HepG2 (cell line): ENCODE measurements around the gene ANKRD65. TPM values are rescaled to one million over a fixed set of nuclear protein-coding genes. Genes with fewer than 3 reads are reported as not detected.

Experiments used
- ATAC-seq: fragments of 200-7000 bp; cut with Tn5 transposase; 3 replicates; pipeline ENCODE4 v1.9.1; 2020; ENCODE audit warnings: mild to moderate bottlenecking, moderate library complexity
- BruUV-seq: library from RNA; stranded (reverse); fragments of 400-500 nt; replicated peaks from 2 replicates; lab custom pipeline; 2021; lab: Mats Ljungman, UMichigan
- CTCF ChIA-PET: fragments of 300-600 bp; formaldehyde crosslinking; extraction: SDS; loops from one replicate; lab custom pipeline; 2021; ENCODE audit warnings: low total read pairs, inconsistent platforms, low intra/inter-chr PET ratio; lab: Yijun Ruan, JAX
- POLR2A ChIA-PET: fragments of 350-600 bp; sonication (Branson Sonifier 250); formaldehyde crosslinking; loops from one replicate; lab custom pipeline; 2020; ENCODE audit warnings: antibody characterized with exemption, inconsistent platforms; lab: Yijun Ruan, JAX
- DNase-seq: peaks from one replicate; pipeline ENCODE4 v3.0.0-alpha.2; 2015; ENCODE audit warnings: low spot score
- FAIRE-seq: peaks from 3 replicates; lab custom pipeline; 2011; peaks lifted over from hg19 to GRCh38; lab: Jason Lieb, UNC
- H2AFZ ChIP-seq: one replicate; pipeline ENCODE4 v1.6.1; 2011; ENCODE audit warnings: low read length, inconsistent platforms
- H3K27ac ChIP-seq: fragments of 300-600 bp; 3 replicates; pipeline ENCODE4 v1.8.0; 2011; ENCODE audit warnings: mixed run types, mild to moderate bottlenecking, mixed read lengths, low read length, inconsistent platforms; ENCODE audit not compliant: insufficient read depth; ENCODE audit errors: extremely low read length
- H3K27me3 ChIP-seq, 2 experiments: fragments of 200-600 bp in 1 of 2; 2 replicates in 1 of 2; 3 replicates in 1 of 2; pipeline versions ENCODE4 v1.6.0 to v1.8.0; 2011; ENCODE audit warnings: low read length in 2 of 2, mild to moderate bottlenecking in 2 of 2, moderate library complexity in 2 of 2, inconsistent platforms in 1 of 2; ENCODE audit not compliant: insufficient read depth in 2 of 2, control insufficient read depth in 1 of 2
- H3K36me3 ChIP-seq, 2 experiments: fragments of 200-600 bp in 1 of 2; replicated peaks in 1 of 2; 2 replicates in 1 of 2; 3 replicates in 1 of 2; pipeline versions ENCODE4 v1.5.1 to v1.8.0; 2011; ENCODE audit warnings: low read length in 2 of 2, inconsistent platforms in 1 of 2; ENCODE audit not compliant: insufficient read depth in 2 of 2, control insufficient read depth in 1 of 2
- H3K4me1 ChIP-seq: 2 replicates; pipeline ENCODE4 v1.5.1; 2012; ENCODE audit warnings: low read length, inconsistent platforms; ENCODE audit not compliant: insufficient read depth
- H3K4me2 ChIP-seq: 2 replicates; pipeline ENCODE4 v1.6.0; 2011; ENCODE audit warnings: low read depth, low read length, inconsistent platforms
- H3K4me3 ChIP-seq, 3 experiments: fragments of 200-600 bp in 1 of 3; sonication (generic), shearing (Covaris generic) in 1 of 3; replicated peaks in 1 of 3; 2 replicates each; pipeline ENCODE4 v1.5.1; 2011 to 2016; ENCODE audit warnings: low read length in 3 of 3, inconsistent platforms in 2 of 3, low read depth in 2 of 3, mild to moderate bottlenecking in 2 of 3, control low read depth in 1 of 3, mixed read lengths in 1 of 3; ENCODE audit not compliant: insufficient read depth in 1 of 3
- H3K79me2 ChIP-seq: one replicate; pipeline ENCODE4 v1.6.1; 2011; ENCODE audit warnings: low read length, inconsistent platforms; ENCODE audit not compliant: insufficient read depth
- H3K9ac ChIP-seq: 2 replicates; pipeline ENCODE4 v1.6.0; 2011; ENCODE audit warnings: mild to moderate bottlenecking, low read depth, low read length, inconsistent platforms; ENCODE audit not compliant: insufficient read depth
- H3K9me3 ChIP-seq: 2 replicates; pipeline ENCODE4 v1.5.1; 2012; ENCODE audit warnings: mild to moderate bottlenecking, low read length
- H4K20me1 ChIP-seq: 2 replicates; pipeline ENCODE4 v1.6.0; 2011; ENCODE audit warnings: inconsistent platforms, mild to moderate bottlenecking, low read length, moderate library complexity; ENCODE audit not compliant: insufficient read depth
- ATM ChIP-seq: fragments of 450-650 bp; IDR thresholded peaks from 2 replicates; pipeline ENCODE4 v1.7.1; 2017; ENCODE audit warnings: mild to moderate bottlenecking, borderline replicate concordance
- HHEX ChIP-seq: IDR thresholded peaks from 2 replicates; pipeline ENCODE4 v1.6.1; 2016; ENCODE audit warnings: control low read depth
- KLF16 ChIP-seq, 2 experiments: sonication (generic) in 1 of 2; formaldehyde crosslinking in 1 of 2; IDR thresholded peaks; 2 replicates each; pipeline versions ENCODE4 v1.6.1 to v1.8.0; 2016 to 2023; ENCODE audit warnings: missing genetic modification reagents in 2 of 2, missing compliant biosample characterization in 1 of 2
- LCORL ChIP-seq, 2 experiments: fragments of 450-650 bp in 1 of 2; sonication (generic) in 1 of 2; formaldehyde crosslinking in 1 of 2; IDR thresholded peaks; 2 replicates each; pipeline versions ENCODE4 v1.5.0 to v1.6.1; 2017 to 2020; ENCODE audit warnings: antibody characterized with exemption in 1 of 2, missing genetic modification reagents in 1 of 2
- MED13 ChIP-seq: sonication (generic); formaldehyde crosslinking; IDR thresholded peaks from 2 replicates; pipeline ENCODE4 v1.5.0; 2020; ENCODE audit warnings: missing genetic modification reagents
- NFE2 ChIP-seq: sonication (generic); formaldehyde crosslinking; IDR thresholded peaks from 2 replicates; pipeline ENCODE4 v1.4.0; 2020; ENCODE audit warnings: missing genetic modification reagents
- NFIC ChIP-seq: IDR thresholded peaks from 2 replicates; pipeline ENCODE4 v1.6.1; 2012; ENCODE audit warnings: mild to moderate bottlenecking, low read length, inconsistent platforms
- ZFP82 ChIP-seq: sonication (generic); formaldehyde crosslinking; IDR thresholded peaks from 2 replicates; pipeline ENCODE4 v1.5.1; 2020; ENCODE audit warnings: mild to moderate bottlenecking, missing genetic modification reagents, borderline replicate concordance
- ZFX ChIP-seq: sonication (generic); formaldehyde crosslinking; IDR thresholded peaks from 2 replicates; pipeline ENCODE4 v1.4.0; 2020; ENCODE audit warnings: mild to moderate bottlenecking, low read depth, missing genetic modification reagents, moderate library complexity
- ZNF333 ChIP-seq: sonication (generic); formaldehyde crosslinking; IDR thresholded peaks from 2 replicates; pipeline ENCODE4 v1.4.0; 2020; ENCODE audit warnings: mild to moderate bottlenecking, missing genetic modification reagents, borderline replicate concordance
- ZNF670 ChIP-seq: sonication (generic); formaldehyde crosslinking; IDR thresholded peaks from 2 replicates; pipeline ENCODE4 v1.8.0; 2022; ENCODE audit warnings: mild to moderate bottlenecking, missing genetic modification reagents, borderline replicate concordance
- ZNF724P ChIP-seq: sonication (generic); formaldehyde crosslinking; IDR thresholded peaks from 2 replicates; pipeline ENCODE4 v1.8.0; 2022; ENCODE audit warnings: missing genetic modification reagents, borderline replicate concordance
- ZNF781 ChIP-seq: sonication (generic); formaldehyde crosslinking; IDR thresholded peaks from 2 replicates; pipeline ENCODE4 v1.5.1; 2020; ENCODE audit warnings: borderline replicate concordance, mild to moderate bottlenecking, missing genetic modification reagents; ENCODE audit errors: not compliant biosample characterization
- ZNF891 ChIP-seq: sonication (generic); formaldehyde crosslinking; IDR thresholded peaks from 2 replicates; pipeline ENCODE4 v1.5.0; 2020; ENCODE audit warnings: mild to moderate bottlenecking, missing genetic modification reagents
- WGBS: methylation state at CpG from one replicate; pipeline ENCODE4 v1.1.6; 2017; ENCODE audit warnings: low lambda C conversion rate; 5-methylcytosine and 5-hydroxymethylcytosine counted together
- in situ Hi-C: cut with HindIII; loops from 2 replicates; pipeline ENCODE4 v1.10.0; 2017; ENCODE audit warnings: low pct_unique_long_range_greater_than_20kb; ENCODE audit not compliant: extremely low pct_ligation_motif_present
- intact Hi-C: fragments of 100-400 bp; cut with micrococcal nuclease; formaldehyde crosslinking; loops from one replicate; pipeline ENCODE4 v1.10.0; 2022; ENCODE audit not compliant: unreplicated experiment
- polyA plus RNA-seq, 8 experiments: library from polyadenylated mRNA; depleted of rRNA in 3 of 8; stranded (reverse) in 7 of 8; unstranded in 1 of 8; fragments of >200 nt; fragmentation: Illumina TruSeq in 4 of 8; extraction: Trizol in 4 of 8; gene quantifications; 2 replicates each; pipeline versions ENCODE4 v1.2.1 to v1.2.3, GENCODE V29; 2011 to 2016; ENCODE audit warnings: low read depth in 4 of 8, missing spikeins in 1 of 8, mixed read lengths in 1 of 8; ENCODE audit not compliant: insufficient read depth in 1 of 8
- total RNA-seq, 5 experiments: library from RNA; depleted of rRNA; stranded (reverse); fragments of >200 nt; fragmentation: Illumina TruSeq; extraction: Trizol; gene quantifications; 2 replicates each; pipeline ENCODE4 v1.2.3, GENCODE V29; 2016; ENCODE audit warnings: low read depth in 1 of 5
- TF ChIP-seq, protein P1 (sequence below): sonication (generic); formaldehyde crosslinking; IDR thresholded peaks from 2 replicates; pipeline ENCODE4 v1.4.0; 2020; ENCODE audit warnings: missing genetic modification reagents
- TF ChIP-seq, protein P2 (sequence below): sonication (generic); formaldehyde crosslinking; IDR thresholded peaks from 2 replicates; pipeline ENCODE4 v1.4.0; 2020; ENCODE audit warnings: missing genetic modification reagents, borderline replicate concordance

Gene ANKRD65
- total and polyA plus RNA-seq, 2 of the 13 experiments (the other 11 are each of a cell fraction or from before 2014, with no cell fraction given), result 12.1 to 30.1 TPM

DNA sequence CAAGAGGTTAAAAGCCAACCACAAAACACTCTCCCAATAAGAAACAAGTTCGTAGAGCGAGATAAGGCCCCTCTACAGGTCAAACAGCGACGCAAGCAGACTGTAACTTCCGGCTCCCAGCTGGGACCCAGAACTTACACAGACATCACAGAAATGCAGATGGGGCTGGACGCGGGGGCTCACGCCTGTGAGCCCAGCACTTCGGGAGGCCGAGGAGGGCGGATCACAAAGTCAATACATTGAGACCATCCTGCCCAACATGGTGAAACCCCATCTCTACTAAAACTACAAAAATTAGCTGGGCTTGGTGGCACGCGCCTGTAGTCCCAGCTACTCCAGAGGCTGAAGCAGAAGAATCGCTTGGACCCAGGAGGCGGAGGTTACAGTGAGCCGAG is 33.0 kb downstream of the ANKRD65 start:
- POLR2A ChIA-PET, result interaction anchor here (1.0 to 6.1 kb wide), 3 partner anchors 8 to 13 kb away, joined by 3 to 43 read pairs (median 13); partner anchors contain the start of genes AURKAIP1 and CCNL2
- CTCF ChIA-PET, result no interaction called here

More for the DNA sequence above, 33.0 kb downstream of the ANKRD65 start:
- Histone ChIP-seq H3K4me3 (no peak overlapping the region), H2AFZ (no peak overlapping the region), H3K4me1 (peaks cover 16% of the 10 kb centered on the region), H3K9me3 (no peaks in the 10 kb centered on the region), H3K27me3 (no peaks in the 10 kb centered on the region), H3K27ac (no peak overlapping the region), H4K20me1 (no peaks in the 10 kb centered on the region; the same call in 1 of the 2 replicates), H3K36me3 (peaks cover 28 to 73% of the 10 kb centered on the region in 2 experiments), H3K79me2 (peaks cover 8% of the 10 kb centered on the region), H3K9ac (no peak overlapping the region)
- no TSS peak for BruUV-seq
- DNase-seq (no peak), FAIRE-seq (no peak)
- intact Hi-C loops (no loop called here), in situ Hi-C loops (no loop called here)
- TF ChIP-seq KLF16 (CRISPR knock-in tag; IDR thresholded peaks at IDR 0.05) (no peak), NFE2 (no peak), ZNF781 (no peak), HHEX (CRISPR knock-in tag) (no peak), ZFP82 (CRISPR knock-in tag) (no peak), LCORL (IDR thresholded peaks at IDR 0.05) (no peak), LCORL (CRISPR knock-in tag; IDR thresholded peaks at IDR 0.05) (no peak), MED13 (no peak), ZNF670 (CRISPR knock-in tag) (no peak), ZFX (no peak), NFIC (no peak), ZNF891 (CRISPR knock-in tag) (no peak), ZNF333 (CRISPR knock-in tag) (no peak), ZNF724P (no peak), ATM (no peak)
- TF ChIP-seq, protein P1, sequence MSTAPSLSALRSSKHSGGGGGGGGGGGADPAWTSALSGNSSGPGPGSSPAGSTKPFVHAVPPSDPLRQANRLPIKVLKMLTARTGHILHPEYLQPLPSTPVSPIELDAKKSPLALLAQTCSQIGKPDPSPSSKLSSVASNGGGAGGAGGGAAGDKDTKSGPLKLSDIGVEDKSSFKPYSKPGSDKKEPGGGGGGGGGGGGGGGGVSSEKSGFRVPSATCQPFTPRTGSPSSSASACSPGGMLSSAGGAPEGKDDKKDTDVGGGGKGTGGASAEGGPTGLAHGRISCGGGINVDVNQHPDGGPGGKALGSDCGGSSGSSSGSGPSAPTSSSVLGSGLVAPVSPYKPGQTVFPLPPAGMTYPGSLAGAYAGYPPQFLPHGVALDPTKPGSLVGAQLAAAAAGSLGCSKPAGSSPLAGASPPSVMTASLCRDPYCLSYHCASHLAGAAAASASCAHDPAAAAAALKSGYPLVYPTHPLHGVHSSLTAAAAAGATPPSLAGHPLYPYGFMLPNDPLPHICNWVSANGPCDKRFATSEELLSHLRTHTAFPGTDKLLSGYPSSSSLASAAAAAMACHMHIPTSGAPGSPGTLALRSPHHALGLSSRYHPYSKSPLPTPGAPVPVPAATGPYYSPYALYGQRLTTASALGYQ (CRISPR knock-in tag), result no peak
- TF ChIP-seq, protein P2, sequence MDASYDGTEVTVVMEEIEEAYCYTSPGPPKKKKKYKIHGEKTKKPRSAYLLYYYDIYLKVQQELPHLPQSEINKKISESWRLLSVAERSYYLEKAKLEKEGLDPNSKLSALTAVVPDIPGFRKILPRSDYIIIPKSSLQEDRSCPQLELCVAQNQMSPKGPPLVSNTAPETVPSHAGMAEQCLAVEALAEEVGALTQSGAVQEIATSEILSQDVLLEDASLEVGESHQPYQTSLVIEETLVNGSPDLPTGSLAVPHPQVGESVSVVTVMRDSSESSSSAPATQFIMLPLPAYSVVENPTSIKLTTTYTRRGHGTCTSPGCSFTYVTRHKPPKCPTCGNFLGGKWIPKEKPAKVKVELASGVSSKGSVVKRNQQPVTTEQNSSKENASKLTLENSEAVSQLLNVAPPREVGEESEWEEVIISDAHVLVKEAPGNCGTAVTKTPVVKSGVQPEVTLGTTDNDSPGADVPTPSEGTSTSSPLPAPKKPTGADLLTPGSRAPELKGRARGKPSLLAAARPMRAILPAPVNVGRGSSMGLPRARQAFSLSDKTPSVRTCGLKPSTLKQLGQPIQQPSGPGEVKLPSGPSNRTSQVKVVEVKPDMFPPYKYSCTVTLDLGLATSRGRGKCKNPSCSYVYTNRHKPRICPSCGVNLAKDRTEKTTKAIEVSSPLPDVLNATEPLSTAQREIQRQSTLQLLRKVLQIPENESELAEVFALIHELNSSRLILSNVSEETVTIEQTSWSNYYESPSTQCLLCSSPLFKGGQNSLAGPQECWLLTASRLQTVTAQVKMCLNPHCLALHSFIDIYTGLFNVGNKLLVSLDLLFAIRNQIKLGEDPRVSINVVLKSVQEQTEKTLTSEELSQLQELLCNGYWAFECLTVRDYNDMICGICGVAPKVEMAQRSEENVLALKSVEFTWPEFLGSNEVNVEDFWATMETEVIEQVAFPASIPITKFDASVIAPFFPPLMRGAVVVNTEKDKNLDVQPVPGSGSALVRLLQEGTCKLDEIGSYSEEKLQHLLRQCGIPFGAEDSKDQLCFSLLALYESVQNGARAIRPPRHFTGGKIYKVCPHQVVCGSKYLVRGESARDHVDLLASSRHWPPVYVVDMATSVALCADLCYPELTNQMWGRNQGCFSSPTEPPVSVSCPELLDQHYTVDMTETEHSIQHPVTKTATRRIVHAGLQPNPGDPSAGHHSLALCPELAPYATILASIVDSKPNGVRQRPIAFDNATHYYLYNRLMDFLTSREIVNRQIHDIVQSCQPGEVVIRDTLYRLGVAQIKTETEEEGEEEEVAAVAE (CRISPR knock-in tag), result no peak
- TF ChIP-seq, all 625 proteins: peak for 0
- no peak for ATAC-seq
- no peak overlapping the region for H3K4me2 ChIP-seq
- WGBS, result 97% methylated on average over 16 of the region's 16 CpGs
